GM19455 (cell line): ENCODE data around the gene CLEC14A.

Experiments
- ATAC-seq: cut with Tn5 transposase; IDR thresholded peaks from one replicate; pipeline ENCODE4 v1.9.1; 2021; ENCODE audit not compliant: unreplicated experiment

Gene CLEC14A

DNA sequence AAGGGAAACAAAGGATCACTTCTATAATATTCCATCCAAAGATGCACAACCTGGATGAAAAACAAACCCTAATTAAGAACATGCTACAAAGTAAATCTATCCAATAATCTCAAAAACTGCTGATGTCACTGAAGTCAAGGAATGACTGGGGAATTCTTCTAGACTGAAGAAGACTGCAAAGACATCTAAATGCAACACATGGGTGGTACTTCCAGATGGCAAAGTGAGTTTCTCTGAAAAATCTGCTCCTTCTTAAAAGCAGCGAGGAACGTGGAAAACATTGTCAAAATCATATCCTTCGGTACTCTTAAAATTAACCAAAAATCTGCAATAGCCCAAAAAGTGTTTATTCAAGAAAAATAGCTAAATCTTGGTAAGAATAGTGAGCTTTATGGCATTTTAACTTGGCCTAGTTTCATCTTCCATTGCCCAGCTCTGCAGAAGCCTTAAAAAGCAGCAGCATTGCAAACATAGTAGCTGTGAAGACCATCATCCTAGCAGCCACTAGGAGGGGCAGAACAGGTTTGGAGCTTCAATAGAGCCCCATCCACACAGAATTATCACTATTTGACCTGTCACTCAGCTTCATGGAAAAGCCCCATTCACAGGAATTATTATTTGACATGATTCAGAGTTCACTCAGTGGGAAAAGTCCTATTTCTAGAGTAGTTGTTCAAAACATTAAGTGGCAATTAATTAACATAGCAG lies 7.4 kb downstream of the CLEC14A start:
- no peak for ATAC-seq

DNA sequence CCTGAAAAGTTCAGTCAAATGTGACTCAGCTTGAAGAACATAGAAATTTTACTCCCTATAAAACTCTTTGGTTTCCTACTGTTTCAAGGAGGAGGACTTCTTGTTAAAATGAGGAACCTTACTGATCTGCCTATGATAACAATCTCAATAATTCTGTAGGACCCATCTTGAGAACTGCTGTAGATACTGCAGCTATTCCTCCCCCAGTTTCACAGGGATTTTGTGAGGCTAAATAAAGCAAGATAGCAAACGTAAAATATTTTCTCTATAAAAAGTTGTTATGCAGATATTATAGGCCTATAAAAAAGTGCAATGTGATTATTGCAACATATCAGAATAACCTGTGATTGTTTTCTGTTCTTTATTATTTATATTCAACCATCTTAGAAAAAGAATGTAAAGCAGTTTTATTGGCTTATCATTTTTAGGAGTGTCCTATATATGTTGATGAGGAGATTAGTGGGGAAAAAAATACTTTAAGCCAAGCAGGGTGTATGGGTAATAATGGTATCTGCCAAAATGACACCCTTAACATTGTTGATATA lies 12.1 kb downstream of the CLEC14A start:
- ATAC-seq: no peak

DNA sequence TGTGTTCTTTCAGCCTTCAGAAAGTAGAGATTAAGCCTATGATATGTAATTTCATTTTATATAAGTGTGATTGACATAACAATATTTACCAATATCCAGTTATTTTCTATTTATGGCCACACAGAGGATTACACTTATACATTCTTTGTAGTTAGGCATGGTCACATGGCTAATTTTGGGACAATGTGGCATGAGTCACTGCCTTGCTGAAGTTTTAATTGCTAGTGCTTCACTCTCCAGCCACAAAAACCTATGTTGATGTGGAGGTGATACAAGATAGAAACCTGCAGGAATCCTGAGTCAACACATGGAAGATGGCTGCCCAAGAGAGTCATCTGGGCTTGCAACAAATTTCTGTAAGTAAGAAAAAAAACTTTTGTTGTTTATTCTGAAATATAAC lies 17.0 kb downstream of the CLEC14A start:
- ATAC-seq: no peak

DNA sequence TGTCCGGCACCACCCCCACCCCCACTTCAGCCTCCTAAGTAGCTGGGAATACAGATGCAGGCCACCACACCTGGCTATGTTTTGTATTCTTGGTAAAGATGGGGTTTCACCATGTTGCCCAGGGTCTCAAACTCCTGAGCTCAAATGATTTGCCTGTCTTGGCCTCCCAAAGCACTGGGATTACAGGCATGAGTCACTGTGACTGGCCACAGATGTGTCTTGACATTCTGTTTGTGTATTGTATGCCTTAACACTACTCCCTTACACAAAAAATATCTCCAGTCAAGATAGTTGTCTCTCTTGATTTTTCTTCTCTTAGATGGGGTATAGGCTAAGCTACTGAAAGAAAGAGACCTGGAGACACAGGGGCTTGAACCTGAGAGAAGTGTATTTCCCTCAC lies 17.6 kb downstream of the CLEC14A start:
- ATAC-seq: no peak

DNA sequence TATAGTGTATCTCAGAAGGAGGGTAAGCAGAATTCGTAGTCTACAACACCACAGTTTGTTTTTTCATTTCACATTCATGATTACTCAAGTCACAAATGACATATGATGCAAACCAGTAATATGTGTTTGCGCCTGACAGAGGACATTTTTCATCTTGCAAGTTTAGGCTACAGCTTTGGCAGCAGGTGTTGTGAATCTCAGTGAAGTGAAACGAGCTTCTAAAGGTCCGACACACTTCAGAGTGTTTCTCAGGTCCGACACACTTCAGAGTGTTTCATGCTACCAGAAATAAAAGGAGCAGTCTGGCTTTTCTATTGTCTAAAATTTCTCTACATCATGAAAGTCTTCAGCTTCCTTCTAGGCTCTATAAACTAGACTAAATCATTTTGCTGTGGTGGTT lies 22.7 kb downstream of the CLEC14A start:
- ATAC-seq: no peak

DNA sequence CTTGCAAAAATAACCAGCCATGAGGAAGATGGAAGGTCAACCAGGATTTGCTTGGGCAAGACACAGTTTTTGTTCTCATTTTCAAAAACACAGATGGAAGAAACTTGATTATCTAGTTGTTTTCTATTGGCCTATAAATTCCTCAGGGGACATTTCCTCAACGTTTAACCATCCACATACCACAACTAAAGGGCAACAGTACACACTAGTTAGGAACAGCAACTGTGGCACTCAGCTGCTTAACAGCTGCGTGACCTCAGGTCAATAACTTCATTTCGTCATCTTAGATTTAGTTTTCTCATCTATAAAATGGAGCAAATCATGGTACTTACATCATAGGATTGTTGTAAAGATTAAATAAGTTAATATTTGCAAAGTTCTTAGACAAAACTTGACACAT lies 29.5 kb downstream of the CLEC14A start:
- no peak for ATAC-seq

DNA sequence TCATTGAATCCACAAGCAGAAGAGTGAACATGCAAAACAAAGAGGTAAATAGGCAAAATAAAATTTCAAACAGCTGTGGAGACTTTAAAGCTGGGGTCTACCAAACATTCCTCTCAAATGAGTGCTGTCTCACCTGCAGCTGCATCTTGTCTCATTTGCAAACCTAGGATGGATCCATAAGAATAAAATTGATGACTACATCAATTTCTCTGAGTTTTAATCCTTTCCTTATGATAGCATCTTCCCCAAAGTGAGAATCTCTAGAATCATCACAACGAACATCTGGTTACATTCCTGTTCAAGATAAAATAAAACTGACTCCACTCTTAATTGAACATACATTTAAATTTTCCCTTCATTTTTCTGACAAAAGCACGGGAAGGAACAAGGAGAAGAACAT lies 29.9 kb downstream of the CLEC14A start:
- ATAC-seq: no peak

DNA sequence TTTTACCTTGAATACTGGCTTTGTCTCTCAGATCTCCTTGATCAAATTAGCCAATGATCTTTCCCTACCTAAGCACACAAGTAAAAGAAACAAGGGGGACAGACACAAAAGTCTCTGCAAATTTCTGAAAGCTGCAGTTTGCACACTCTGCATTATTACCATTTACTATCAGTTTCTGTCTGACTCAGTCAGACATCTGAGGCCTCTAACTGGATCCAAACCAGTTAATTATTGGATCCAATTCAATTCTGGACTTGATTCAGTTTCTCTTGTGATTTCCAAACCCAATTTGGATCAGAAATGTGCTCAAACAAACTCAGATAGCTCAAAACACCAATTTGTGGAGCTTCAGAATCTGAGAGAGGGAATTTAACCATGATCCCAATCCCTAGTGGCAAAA lies 31.6 kb downstream of the CLEC14A start:
- no peak for ATAC-seq

DNA sequence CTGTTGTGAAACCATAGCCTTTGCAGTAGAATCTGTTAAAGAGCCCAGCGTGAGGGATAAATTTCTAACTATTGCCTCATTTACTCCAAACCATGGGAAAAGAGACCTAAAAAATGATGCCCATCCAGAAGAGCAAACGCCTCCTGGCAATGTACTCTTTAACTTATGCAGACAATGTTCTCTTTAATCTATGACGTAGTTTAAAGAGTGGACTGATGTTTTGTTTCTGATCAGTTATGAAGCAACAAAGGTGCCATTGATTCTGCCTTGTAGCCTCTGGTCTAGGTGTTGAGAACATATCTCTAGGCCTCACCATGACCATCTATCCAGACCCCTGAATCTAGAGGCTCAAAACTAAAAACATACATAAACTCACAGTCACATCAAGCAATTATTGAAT lies 34.8 kb downstream of the CLEC14A start:
- no peak for ATAC-seq

DNA sequence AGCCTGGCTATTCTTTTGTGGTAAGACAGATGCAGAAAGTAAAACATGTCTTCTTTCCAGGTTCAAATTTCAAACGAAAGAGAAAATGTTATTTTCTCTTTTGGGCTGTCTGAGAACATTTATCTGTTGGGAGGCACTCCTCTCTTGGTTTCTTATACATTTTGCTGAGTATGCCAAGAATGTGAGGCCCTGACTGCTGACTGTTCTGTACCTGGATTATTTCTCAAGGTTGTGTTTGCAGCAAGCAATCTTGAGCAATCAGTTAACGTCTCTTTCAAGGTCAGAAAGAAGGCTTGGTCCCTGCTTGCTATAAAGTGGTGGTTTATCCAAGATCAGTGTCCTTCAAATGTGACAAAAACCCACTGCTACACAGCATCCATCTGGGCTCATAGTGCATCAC lies 38.3 kb downstream of the CLEC14A start:
- no peak for ATAC-seq

DNA sequence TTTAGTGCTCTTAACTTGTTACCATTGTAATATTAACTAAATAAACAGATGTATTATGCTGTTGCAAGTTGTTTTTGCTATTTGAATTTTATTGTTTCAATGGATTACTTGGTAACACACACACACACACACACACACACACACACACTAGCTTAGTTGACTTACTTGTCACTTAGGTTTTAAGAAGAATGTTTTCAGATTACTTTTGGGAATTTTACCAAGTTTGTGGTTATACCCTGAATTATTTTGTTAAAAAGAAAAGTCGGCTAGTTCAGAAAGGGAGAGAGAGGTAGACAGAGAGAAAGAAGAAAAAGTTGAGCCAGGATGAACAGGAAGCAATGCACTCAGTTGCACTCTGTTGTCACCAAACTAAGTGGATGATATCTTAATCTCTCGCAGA lies 42.9 kb downstream of the CLEC14A start:
- no peak for ATAC-seq

DNA sequence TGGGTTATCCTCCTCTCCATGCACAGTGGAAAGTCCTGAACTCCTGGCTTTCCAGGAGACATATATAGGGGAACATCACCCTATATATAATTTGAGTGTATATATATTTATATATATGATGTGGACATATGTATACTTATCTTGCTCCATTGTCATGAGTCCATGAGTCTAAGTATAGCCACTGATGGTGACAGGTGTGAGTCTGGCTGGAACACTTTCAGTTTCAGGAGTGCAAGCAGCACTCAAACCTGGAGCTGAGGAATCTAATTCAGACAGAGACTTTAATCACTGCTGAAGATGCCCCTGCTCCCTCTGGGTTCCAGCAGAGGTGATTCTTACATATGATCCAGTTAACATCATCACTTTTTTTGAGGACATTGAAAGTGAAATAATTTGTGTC lies 43.8 kb downstream of the CLEC14A start:
- ATAC-seq: no peak

DNA sequence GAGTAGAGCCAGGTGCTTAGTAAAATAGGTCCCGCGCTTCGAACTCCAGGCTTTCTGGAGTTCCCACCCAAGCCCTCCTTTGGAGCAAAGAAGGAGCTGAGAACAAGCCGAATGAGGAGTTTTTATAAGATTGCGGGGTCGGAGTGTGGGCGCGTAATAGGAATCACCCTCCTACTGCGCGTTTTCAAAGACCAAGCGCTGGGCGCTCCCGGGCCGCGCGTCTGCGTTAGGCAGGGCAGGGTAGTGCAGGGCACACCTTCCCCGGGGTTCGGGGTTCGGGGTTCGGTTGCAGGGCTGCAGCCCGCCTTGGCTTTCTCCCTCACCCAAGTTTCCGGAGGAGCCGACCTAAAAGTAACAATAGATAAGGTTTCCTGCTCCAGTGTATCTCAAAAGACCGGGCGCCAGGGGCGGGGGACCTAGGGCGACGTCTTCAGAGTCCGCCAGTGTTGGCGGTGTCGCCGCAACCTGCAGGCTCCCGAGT lies 44.6 kb downstream of the CLEC14A start:
- ATAC-seq: no peak

DNA sequence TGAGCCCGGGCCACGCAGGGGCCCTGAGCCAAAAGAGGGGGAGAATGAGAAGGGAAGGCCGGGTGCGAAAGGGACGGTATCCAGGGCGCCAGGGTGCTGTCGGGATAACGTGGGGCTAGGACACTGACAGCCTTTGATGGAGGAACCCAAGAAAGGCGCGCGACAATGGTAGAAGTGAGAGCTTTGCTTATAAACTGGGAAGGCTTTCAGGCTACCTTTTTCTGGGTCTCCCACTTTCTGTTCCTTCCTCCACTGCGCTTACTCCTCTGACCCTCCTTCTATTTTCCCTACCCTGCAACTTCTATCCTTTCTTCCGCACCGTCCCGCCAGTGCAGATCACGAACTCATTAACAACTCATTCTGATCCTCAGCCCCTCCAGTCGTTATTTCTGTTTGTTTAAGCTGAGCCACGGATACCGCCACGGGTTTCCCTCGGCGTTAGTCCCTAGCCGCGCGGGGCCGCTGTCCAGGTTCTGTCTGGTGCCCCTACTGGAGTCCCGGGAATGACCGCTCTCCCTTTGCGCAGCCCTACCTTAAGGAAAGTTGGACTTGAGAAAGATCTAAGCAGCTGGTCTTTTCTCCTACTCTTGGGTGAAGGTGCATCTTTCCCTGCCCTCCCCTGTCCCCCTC lies 45.2 kb downstream of the CLEC14A start:
- no peak for ATAC-seq

DNA sequence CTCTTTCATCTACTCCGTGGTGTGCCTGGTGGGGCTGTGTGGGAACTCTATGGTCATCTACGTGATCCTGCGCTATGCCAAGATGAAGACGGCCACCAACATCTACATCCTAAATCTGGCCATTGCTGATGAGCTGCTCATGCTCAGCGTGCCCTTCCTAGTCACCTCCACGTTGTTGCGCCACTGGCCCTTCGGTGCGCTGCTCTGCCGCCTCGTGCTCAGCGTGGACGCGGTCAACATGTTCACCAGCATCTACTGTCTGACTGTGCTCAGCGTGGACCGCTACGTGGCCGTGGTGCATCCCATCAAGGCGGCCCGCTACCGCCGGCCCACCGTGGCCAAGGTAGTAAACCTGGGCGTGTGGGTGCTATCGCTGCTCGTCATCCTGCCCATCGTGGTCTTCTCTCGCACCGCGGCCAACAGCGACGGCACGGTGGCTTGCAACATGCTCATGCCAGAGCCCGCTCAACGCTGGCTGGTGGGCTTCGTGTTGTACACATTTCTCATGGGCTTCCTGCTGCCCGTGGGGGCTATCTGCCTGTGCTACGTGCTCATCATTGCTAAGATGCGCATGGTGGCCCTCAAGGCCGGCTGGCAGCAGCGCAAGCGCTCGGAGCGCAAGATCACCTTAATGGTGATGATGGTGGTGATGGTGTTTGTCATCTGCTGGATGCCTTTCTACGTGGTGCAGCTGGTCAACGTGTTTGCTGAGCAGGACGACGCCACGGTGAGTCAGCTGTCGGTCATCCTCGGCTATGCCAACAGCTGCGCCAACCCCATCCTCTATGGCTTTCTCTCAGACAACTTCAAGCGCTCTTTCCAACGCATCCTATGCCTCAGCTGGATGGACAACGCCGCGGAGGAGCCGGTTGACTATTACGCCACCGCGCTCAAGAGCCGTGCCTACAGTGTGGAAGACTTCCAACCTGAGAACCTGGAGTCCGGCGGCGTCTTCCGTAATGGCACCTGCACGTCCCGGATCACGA lies 46.0 kb downstream of the CLEC14A start:
- ATAC-seq: no peak

DNA sequence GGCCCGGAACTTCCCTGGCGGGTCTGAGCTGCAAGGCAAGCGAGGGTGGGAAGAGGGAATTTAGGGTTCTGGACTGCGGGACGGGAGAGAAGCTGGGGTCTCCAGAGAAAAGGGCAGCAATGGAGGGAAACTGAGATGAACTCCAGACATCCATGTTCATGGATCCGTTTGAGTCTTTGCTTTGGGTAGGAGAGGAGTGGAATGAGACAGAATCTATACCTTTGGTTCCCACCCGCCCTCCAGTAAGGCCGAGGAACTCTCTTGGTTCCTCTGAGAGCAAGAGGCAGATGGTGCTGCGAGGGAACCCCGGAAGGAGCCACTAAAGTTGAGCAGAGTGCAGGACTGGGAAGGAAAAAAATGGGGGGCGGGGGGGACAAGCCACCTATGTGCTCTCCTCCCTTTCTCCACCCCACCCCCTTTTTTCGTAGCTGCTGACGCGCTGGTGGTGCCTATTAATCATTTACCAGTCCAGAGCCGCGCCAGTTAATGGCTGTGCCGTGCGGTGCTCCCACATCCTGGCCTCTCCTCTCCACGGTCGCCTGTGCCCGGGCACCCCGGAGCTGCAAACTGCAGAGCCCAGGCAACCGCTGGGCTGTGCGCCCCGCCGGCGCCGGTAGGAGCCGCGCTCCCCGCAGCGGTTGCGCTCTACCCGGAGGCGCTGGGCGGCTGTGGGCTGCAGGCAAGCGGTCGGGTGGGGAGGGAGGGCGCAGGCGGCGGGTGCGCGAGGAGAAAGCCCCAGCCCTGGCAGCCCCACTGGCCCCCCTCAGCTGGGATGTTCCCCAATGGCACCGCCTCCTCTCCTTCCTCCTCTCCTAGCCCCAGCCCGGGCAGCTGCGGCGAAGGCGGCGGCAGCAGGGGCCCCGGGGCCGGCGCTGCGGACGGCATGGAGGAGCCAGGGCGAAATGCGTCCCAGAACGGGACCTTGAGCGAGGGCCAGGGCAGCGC lies 47.0 kb downstream of the CLEC14A start:
- no peak for ATAC-seq

DNA sequence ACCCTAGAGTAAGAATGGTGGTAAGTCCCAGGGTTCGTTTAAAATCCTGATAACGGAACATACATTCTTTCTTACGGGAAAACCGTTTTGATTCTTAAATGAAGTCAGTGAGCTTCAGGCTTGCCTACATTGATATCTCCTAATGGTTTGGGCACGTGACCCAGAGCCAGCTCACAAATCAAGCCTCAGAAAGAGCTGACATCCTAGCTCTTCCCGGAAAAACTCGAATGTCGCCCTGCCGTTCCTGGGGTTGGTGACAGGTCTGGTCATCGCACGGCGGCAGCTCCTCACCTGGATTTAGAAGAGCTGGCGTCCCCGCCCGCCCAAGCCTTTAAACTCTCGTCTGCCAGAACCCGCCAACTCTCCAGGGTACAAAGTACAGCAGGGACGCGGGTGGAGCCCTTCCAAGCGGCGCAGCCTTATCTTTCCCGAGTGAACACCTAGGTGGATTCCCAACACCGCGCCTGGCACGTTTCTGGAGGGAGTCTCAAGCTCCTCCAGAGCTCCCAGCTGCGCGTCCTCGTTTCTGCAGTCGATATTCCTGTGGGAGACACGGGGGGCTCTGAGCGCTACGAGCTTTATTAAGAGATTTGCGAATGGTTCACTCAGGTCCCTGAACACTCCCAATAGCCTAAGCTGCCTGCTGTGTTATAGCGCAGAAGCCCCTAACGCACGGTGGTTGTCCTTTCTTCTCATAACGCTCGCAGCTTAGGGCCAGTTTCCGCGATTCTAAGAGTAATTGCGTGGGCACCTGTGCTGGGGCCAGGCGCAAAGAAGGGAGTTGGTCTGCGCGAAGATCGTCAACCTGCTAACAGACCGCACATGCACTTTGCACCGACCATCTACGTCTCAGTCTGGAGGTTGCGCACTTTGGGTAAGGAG lies 47.9 kb downstream of the CLEC14A start, which contains the start of gene SSTR1:
Gene SSTR1 (plus strand): TSS at position 169 of the 882 bp plus-strand sequence. CDS start 1,486 bp downstream, outside the sequence.
- no peak for ATAC-seq

DNA sequence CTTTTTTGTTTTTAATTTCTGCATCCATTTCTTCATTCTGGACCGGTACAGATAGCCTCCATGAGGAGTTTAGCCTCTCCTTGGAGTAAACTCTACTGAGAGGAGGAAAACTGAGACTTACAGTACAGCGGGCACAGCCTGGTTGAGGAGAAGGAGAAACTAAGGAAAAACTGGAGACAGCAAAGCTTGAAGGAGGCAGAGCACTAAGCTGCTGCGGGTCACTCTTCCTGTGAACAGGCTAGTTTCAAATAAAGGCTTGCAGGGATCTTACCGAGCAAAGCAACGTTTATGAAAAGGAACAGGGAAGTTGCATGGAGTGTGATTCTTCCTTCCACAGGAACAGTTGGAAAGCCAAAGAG lies 48.5 kb downstream of the CLEC14A start:
- ATAC-seq: no peak

DNA sequence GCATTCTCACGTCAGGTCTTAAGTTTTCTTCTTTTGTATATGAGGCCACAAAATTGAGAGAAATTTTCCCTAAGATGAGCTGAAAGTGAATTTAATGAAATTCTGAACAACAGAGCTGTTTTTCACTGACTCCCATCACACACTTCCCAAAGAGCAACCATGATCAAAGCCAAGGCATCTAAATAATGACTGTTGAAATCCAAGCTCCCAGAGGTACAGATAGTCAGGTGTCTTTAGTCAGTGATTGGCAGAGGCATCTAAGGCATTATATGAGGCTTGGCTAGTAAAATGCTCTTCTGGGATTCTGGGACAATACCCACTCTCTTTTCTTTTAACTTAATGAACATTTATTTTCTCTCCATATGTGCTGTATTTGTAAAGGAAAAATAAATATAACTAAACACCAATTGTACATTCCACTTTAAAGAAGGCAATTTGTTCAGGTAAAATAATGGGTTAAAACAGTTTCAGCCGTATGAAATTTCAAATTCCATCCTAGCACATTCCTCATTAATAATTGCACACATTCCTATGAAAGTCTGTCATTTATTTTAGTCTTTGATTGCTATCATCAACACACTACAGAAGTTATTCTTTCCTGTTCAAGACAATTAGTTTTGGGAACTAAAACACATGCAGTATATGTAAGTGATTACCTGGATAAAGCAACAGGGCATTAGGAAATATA lies 49.1 kb downstream of the CLEC14A start:
- no peak for ATAC-seq
